Spleen (tissue), 7 donors: ENCODE measurements around the gene COG8.

Experiments
- POLR2A ChIP-seq, 3 donors: fragments of 450-650 bp; IDR thresholded peaks; one replicate each; pipeline ENCODE4 v1.5.1; 2017; ENCODE audit warnings: antibody characterized with exemption in 3 of 3, mild to moderate bottlenecking in 1 of 3
- POLR2AphosphoS5 ChIP-seq, 3 donors: sonication (generic); formaldehyde crosslinking; IDR thresholded peaks; one replicate each; pipeline ENCODE4 v1.5.1; 2017; ENCODE audit warnings: antibody characterized with exemption in 3 of 3
- TF ChIP-seq, protein P1 (sequence below), 11 experiments: fragments of 200-600 bp in 7 of 11; fragments of 450-650 bp in 4 of 11; sonication (generic) in 4 of 11; IDR thresholded peaks in 8 of 11; conservative IDR thresholded peaks in 3 of 11; 1 replicate in 7 of 11; 2 replicates in 4 of 11; pipeline versions ENCODE4 v1.4.0 to v1.8.0; 2016 to 2021; ENCODE audit warnings: antibody characterized with exemption in 11 of 11, inconsistent platforms in 4 of 11, mild to moderate bottlenecking in 1 of 11
- donor health status: DM: no; HTN: no; CAD: no; lungs with moderate emphysema.
- donor health status: DM: no; HTN: no; CAD: no.
- donor health status: DM: no; HTN: no; CAD: no.

DNA sequence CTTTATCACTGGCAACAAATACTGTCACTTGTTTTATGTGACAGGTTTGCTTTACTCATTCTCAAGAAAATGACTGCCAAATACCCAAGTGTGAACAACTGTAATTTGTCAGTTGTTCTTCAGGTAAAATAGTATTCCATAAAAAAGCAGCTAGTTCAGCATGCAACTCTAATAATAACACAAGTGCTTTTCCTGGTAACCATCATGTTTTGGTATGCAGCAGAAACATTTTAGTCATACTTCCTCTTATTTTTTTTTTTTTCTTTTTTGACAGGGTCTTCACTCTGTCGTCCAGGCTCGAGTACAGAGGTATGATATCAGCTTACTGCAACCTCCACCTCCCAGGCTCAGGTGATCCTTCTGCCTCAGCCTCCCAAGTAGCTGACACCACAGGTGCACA is 41.9 kb upstream of the COG8 start:
- TF ChIP-seq, protein P1, sequence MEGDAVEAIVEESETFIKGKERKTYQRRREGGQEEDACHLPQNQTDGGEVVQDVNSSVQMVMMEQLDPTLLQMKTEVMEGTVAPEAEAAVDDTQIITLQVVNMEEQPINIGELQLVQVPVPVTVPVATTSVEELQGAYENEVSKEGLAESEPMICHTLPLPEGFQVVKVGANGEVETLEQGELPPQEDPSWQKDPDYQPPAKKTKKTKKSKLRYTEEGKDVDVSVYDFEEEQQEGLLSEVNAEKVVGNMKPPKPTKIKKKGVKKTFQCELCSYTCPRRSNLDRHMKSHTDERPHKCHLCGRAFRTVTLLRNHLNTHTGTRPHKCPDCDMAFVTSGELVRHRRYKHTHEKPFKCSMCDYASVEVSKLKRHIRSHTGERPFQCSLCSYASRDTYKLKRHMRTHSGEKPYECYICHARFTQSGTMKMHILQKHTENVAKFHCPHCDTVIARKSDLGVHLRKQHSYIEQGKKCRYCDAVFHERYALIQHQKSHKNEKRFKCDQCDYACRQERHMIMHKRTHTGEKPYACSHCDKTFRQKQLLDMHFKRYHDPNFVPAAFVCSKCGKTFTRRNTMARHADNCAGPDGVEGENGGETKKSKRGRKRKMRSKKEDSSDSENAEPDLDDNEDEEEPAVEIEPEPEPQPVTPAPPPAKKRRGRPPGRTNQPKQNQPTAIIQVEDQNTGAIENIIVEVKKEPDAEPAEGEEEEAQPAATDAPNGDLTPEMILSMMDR (IDR thresholded peaks at IDR 0.05 in 8 of 11, conservative IDR thresholded peaks at IDR 0.05 in 3 of 11): no peak
- TF ChIP-seq POLR2AphosphoS5 (IDR thresholded peaks at IDR 0.05) (no peak), POLR2A (IDR thresholded peaks at IDR 0.05) (no peak)
